ENCODE results near the gene WDR47. TPM values are rescaled to one million over a fixed set of nuclear protein-coding genes. Genes with fewer than 3 reads are reported as not detected.
"Not testable (repeated sequence)": the region's sequence is repeated elsewhere in the genome, so short reads cannot be mapped to it uniquely, and the experiment has no call there.

The WDR47 gene
- total RNA-seq, 1 experiment from 2014 or later, result 3.6 TPM

- POLR2A ChIA-PET, result no interaction called here
- no peaks in the 10 kb centered on the region for H3K27me3 Mint-ChIP-seq (ENCODE audit: insufficient read depth, unreplicated experiment)
- intact Hi-C loops (cut with micrococcal nuclease; ENCODE audit: unreplicated experiment), result no loop called here
- no peak overlapping the region for H3K4me3 ChIP-seq (ENCODE audit: low read depth, low read length)
- DNase-seq, result no peak
- no peak overlapping the region for H3K27ac Mint-ChIP-seq (ENCODE audit: unreplicated experiment)
- H3K4me1 ChIP-seq, result no peaks in the 10 kb centered on the region
- no peaks in the 10 kb centered on the region for H3K4me1 Mint-ChIP-seq (ENCODE audit: low read depth, unreplicated experiment)
- TF ChIP-seq CTCF (IDR thresholded peaks at IDR 0.05; ENCODE audit: insufficient read depth in 1 of 2, low read depth in 1 of 2, low read length in 1 of 2, severe bottlenecking in 1 of 2, unreplicated experiment in 1 of 2), result no peak
- no peak overlapping the region for H3K4me3 Mint-ChIP-seq (ENCODE audit: unreplicated experiment)
- H3K9me3 Mint-ChIP-seq (ENCODE audit: unreplicated experiment), result no peaks in the 10 kb centered on the region
- no peaks in the 10 kb centered on the region for H3K9me3 ChIP-seq
- H3K27me3 ChIP-seq (replicated peaks; ENCODE audit: control insufficient read depth, insufficient read depth, low read length), result no peaks in the 10 kb centered on the region
- H3K36me3 ChIP-seq (ENCODE audit: control insufficient read depth, insufficient read depth, low read length), result no peaks in the 10 kb centered on the region
- H3K36me3 Mint-ChIP-seq (ENCODE audit: insufficient read depth, unreplicated experiment), result no peaks in the 10 kb centered on the region
- CTCF ChIA-PET, result no interaction called here
- BruUV-seq (replicated peaks), result no TSS peak
Measured at GRCh38 chr1:109059026-109059425, 17.1 kb upstream of the WDR47 start.

GRCh38 chr1:109056064-109056463 lies 14.2 kb upstream of the WDR47 start:
- no peaks in the 10 kb centered on the region for H3K4me1 ChIP-seq
- TF ChIP-seq CTCF (IDR thresholded peaks at IDR 0.05; ENCODE audit: insufficient read depth in 1 of 2, low read depth in 1 of 2, low read length in 1 of 2, severe bottlenecking in 1 of 2, unreplicated experiment in 1 of 2), result no peak
- no peak for DNase-seq
- Mint-ChIP-seq H3K4me1 (ENCODE audit: low read depth, unreplicated experiment) (no peaks in the 10 kb centered on the region), H3K4me3 (ENCODE audit: unreplicated experiment) (no peak overlapping the region), H3K9me3 (ENCODE audit: unreplicated experiment) (no peaks in the 10 kb centered on the region), H3K27me3 (ENCODE audit: insufficient read depth, unreplicated experiment) (no peaks in the 10 kb centered on the region), H3K36me3 (ENCODE audit: insufficient read depth, unreplicated experiment) (no peaks in the 10 kb centered on the region), H3K27ac (ENCODE audit: unreplicated experiment) (no peak overlapping the region)
- intact Hi-C loops (cut with micrococcal nuclease; ENCODE audit: unreplicated experiment), result no loop called here
- H3K36me3 ChIP-seq (ENCODE audit: control insufficient read depth, insufficient read depth, low read length), result no peaks in the 10 kb centered on the region
- H3K4me3 ChIP-seq (ENCODE audit: low read depth, low read length), result no peak overlapping the region
- BruUV-seq (replicated peaks), result no TSS peak
- H3K9me3 ChIP-seq, result no peaks in the 10 kb centered on the region
- POLR2A ChIA-PET, result no interaction called here
- no peaks in the 10 kb centered on the region for H3K27me3 ChIP-seq (replicated peaks; ENCODE audit: control insufficient read depth, insufficient read depth, low read length)
- CTCF ChIA-PET, result no interaction called here

- H3K27me3 ChIP-seq (replicated peaks; ENCODE audit: control insufficient read depth, insufficient read depth, low read length); intact Hi-C loops (cut with micrococcal nuclease; ENCODE audit: unreplicated experiment); H3K9me3 ChIP-seq; BruUV-seq (replicated peaks); DNase-seq; H3K36me3 ChIP-seq (ENCODE audit: control insufficient read depth, insufficient read depth, low read length); H3K4me3 ChIP-seq (ENCODE audit: low read depth, low read length); H3K36me3 Mint-ChIP-seq (ENCODE audit: insufficient read depth, unreplicated experiment); H3K4me1 ChIP-seq; H3K9me3 Mint-ChIP-seq (ENCODE audit: unreplicated experiment); H3K27me3 Mint-ChIP-seq (ENCODE audit: insufficient read depth, unreplicated experiment); H3K27ac Mint-ChIP-seq (ENCODE audit: unreplicated experiment); H3K4me1 Mint-ChIP-seq (ENCODE audit: low read depth, unreplicated experiment); H3K4me3 Mint-ChIP-seq (ENCODE audit: unreplicated experiment); POLR2A ChIA-PET; CTCF ChIA-PET: not testable (repeated sequence)
Measured at GRCh38 chr1:109052145-109052544, 10.2 kb upstream of the WDR47 start.
